Measurements from ENCODE around the gene NTS. TPM values are rescaled to one million over a fixed set of nuclear protein-coding genes. Genes with fewer than 3 reads are reported as not detected.

The NTS gene
- polyA plus RNA-seq, 1 donor from 2014 or later = 60.1 TPM

GRCh38 chr12:85920324-85920947, 46.3 kb downstream of the NTS start:
- no peaks in the 10 kb centered on the region for H3K27me3 ChIP-seq (ENCODE audit: insufficient read depth, low read depth, low read length)
- H3K36me3 ChIP-seq (ENCODE audit: insufficient read depth, low read length) = no peaks in the 10 kb centered on the region
- H3K4me3 ChIP-seq (ENCODE audit: low read length) = no peak overlapping the region
- no peaks in the 10 kb centered on the region for H4K20me1 ChIP-seq (ENCODE audit: insufficient read depth)
- TF ChIP-seq REST (IDR thresholded peaks at IDR 0.05; ENCODE audit: borderline replicate concordance) (no peak), SMC3 (conservative IDR thresholded peaks at IDR 0.05; ENCODE audit: poor library complexity) (peak; percentile 85), EZH2 (IDR thresholded peaks at IDR 0.05; ENCODE audit: borderline replicate concordance, insufficient read depth, low read length, poor library complexity, severe bottlenecking) (no peak), MXI1 (conservative IDR thresholded peaks at IDR 0.05; ENCODE audit: poor library complexity, severe bottlenecking) (no peak), TAF1 (IDR thresholded peaks at IDR 0.05; ENCODE audit: low read depth) (no peak), POLR2AphosphoS5 (IDR thresholded peaks at IDR 0.05) (no peak), RAD21 (conservative IDR thresholded peaks at IDR 0.05) (peak; percentile 82), EP300 (conservative IDR thresholded peaks at IDR 0.05; ENCODE audit: poor library complexity, severe bottlenecking) (no peak), CTCF (IDR thresholded peaks at IDR 0.05; ENCODE audit: poor library complexity, severe bottlenecking) (peak; percentile 77)
- H3K27ac ChIP-seq (ENCODE audit: low read length) = no peak overlapping the region
- no peaks in the 10 kb centered on the region for H3K9me2 ChIP-seq (ENCODE audit: insufficient read depth, low read length)
- H3K9me3 ChIP-seq (ENCODE audit: low read length) = no peaks in the 10 kb centered on the region
- no peak overlapping the region for H3K9ac ChIP-seq (ENCODE audit: low read length)
- no peak overlapping the region for H2AFZ ChIP-seq (ENCODE audit: low read depth, low read length)
- no peaks in the 10 kb centered on the region for H3K79me2 ChIP-seq (replicated peaks; ENCODE audit: insufficient read depth, low read length)
- no peak overlapping the region for H3K4me2 ChIP-seq (ENCODE audit: low read length)
- no peaks in the 10 kb centered on the region for H3F3A ChIP-seq (ENCODE audit: insufficient read depth, low read length, poor library complexity, severe bottlenecking)

- no peak overlapping the region for H3K27ac ChIP-seq (ENCODE audit: low read length)
- H3K4me3 ChIP-seq (ENCODE audit: low read length) = no peak overlapping the region
- H3K9me3 ChIP-seq (ENCODE audit: low read length) = no peaks in the 10 kb centered on the region
- H3F3A ChIP-seq (ENCODE audit: insufficient read depth, low read length, poor library complexity, severe bottlenecking) = no peaks in the 10 kb centered on the region
- no peaks in the 10 kb centered on the region for H3K36me3 ChIP-seq (ENCODE audit: insufficient read depth, low read length)
- no peaks in the 10 kb centered on the region for H3K27me3 ChIP-seq (ENCODE audit: insufficient read depth, low read depth, low read length)
- no peak overlapping the region for H3K9ac ChIP-seq (ENCODE audit: low read length)
- H3K4me2 ChIP-seq (ENCODE audit: low read length) = no peak overlapping the region
- no peaks in the 10 kb centered on the region for H4K20me1 ChIP-seq (ENCODE audit: insufficient read depth)
- TF ChIP-seq TAF1 (IDR thresholded peaks at IDR 0.05; ENCODE audit: low read depth) (no peak), CTCF (IDR thresholded peaks at IDR 0.05; ENCODE audit: poor library complexity, severe bottlenecking) (peak; percentile 78), EZH2 (IDR thresholded peaks at IDR 0.05; ENCODE audit: borderline replicate concordance, insufficient read depth, low read length, poor library complexity, severe bottlenecking) (no peak), SMC3 (conservative IDR thresholded peaks at IDR 0.05; ENCODE audit: poor library complexity) (peak; percentile 89), MXI1 (conservative IDR thresholded peaks at IDR 0.05; ENCODE audit: poor library complexity, severe bottlenecking) (no peak), EP300 (conservative IDR thresholded peaks at IDR 0.05; ENCODE audit: poor library complexity, severe bottlenecking) (no peak), POLR2AphosphoS5 (IDR thresholded peaks at IDR 0.05) (no peak), RAD21 (conservative IDR thresholded peaks at IDR 0.05) (peak; percentile 83), REST (IDR thresholded peaks at IDR 0.05; ENCODE audit: borderline replicate concordance) (no peak)
- no peak overlapping the region for H2AFZ ChIP-seq (ENCODE audit: low read depth, low read length)
- no peaks in the 10 kb centered on the region for H3K9me2 ChIP-seq (ENCODE audit: insufficient read depth, low read length)
- H3K79me2 ChIP-seq (replicated peaks; ENCODE audit: insufficient read depth, low read length) = no peaks in the 10 kb centered on the region
These were observed 49.8 kb downstream of the NTS start for GRCh38 chr12:85923767-85924331.

Data from neural cell (in vitro differentiated cells).